Mesodermal cell (in vitro differentiated cells): ENCODE results near the gene TMEM115.

Experiments
- H3K27ac ChIP-seq: 2 replicates; pipeline ENCODE4 v1.7.0; 2013; ENCODE audit warnings: mild to moderate bottlenecking, low read depth, low read length, moderate library complexity; ENCODE audit not compliant: severe bottlenecking
- H3K36me3 ChIP-seq: 2 replicates; pipeline ENCODE4 v1.7.1; 2013; ENCODE audit warnings: mild to moderate bottlenecking, low read length, moderate library complexity; ENCODE audit not compliant: control insufficient read depth, insufficient read depth
- H3K4me1 ChIP-seq: one replicate; pipeline ENCODE4 v1.7.1; 2013; ENCODE audit warnings: mild to moderate bottlenecking, low read length; ENCODE audit not compliant: insufficient read depth, control insufficient read depth, poor library complexity, severe bottlenecking
- H3K4me3 ChIP-seq: 2 replicates; pipeline ENCODE4 v1.7.0; 2013; ENCODE audit warnings: low read length, control low read depth, mild to moderate bottlenecking; ENCODE audit not compliant: insufficient read depth, poor library complexity, severe bottlenecking; ENCODE audit errors: extremely low read depth
- H3K9me3 ChIP-seq: 2 replicates; pipeline ENCODE4 v1.7.1; 2013; ENCODE audit warnings: mild to moderate bottlenecking, low read length, moderate library complexity; ENCODE audit not compliant: control insufficient read depth
- WGBS, 2 experiments: methylation state at CpG; one replicate each; pipeline ENCODE4 v1.1.5; 2013; ENCODE audit warnings: missing lambda C conversion rate in 2 of 2; ENCODE audit not compliant: insufficient coverage in 2 of 2; 5-methylcytosine and 5-hydroxymethylcytosine counted together

TMEM115 gene

DNA sequence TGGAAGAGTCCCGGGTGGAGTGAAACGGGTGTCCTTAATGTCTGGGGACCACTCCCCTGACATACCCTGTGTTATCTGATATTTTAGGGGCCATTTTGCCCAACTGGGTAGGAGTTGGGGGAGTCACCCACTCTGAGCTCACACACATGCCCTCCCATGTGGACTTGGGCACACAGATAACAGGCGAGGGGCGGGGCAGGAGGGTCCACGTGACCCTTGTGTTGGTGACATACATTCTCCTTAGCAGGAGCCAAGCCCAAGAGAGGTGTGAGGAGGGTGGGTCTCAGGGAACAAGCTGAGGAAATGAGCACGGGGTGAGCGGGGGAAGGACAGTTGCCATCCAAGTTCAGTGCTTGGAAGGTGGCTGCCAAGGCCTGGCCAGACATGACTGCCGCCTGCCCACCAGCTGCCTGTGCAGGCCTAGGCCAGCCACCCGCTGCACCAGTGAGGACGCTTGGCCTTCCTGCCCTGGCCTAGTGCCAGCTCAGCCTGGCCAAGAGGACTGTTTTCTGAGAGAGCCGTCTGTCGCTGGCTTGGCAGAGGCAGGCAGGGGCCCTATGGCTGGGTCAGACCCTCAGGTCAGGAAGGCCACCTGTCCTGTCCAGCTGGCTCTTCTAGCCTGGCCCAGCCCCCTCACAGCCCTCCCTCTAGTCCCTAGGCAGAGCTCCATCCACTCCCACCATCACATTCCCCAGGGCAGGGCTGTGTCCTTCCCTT lies 31.3 kb upstream of the TMEM115 start:
- 87 to 95% methylated on average over 7 to 11 of the region's 12 CpGs for WGBS, 2 experiments
- Histone ChIP-seq H3K4me3 (no peak overlapping the region), H3K4me1 (peaks cover 8% of the 10 kb centered on the region), H3K9me3 (no peaks in the 10 kb centered on the region), H3K27ac (no peak overlapping the region), H3K36me3 (no peaks in the 10 kb centered on the region)

DNA sequence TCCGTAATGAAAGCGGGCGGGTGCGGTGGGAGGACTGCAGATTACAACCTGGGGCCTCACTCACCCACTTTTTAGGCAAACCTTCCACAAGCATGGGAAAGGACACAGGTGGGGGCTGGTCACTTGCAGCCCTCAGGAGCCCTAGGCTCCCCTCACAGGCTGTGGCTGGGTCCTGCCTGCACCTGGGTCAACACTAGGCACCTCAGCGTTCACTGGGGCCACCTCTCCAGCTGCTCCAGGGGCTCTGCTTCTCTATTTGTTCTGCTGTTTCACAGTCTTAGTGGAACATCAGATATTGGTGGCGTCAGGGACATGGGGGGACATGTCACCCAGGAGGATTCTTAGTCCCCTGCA lies 30.1 kb upstream of the TMEM115 start:
- peaks cover 8% of the 10 kb centered on the region for H3K4me1 ChIP-seq
- H3K36me3 ChIP-seq = no peaks in the 10 kb centered on the region
- no peaks in the 10 kb centered on the region for H3K9me3 ChIP-seq
- H3K27ac ChIP-seq = no peak overlapping the region
- no peak overlapping the region for H3K4me3 ChIP-seq
- 86 to 97% methylated on average over 2 to 6 of the region's 6 CpGs for WGBS, 2 experiments

DNA sequence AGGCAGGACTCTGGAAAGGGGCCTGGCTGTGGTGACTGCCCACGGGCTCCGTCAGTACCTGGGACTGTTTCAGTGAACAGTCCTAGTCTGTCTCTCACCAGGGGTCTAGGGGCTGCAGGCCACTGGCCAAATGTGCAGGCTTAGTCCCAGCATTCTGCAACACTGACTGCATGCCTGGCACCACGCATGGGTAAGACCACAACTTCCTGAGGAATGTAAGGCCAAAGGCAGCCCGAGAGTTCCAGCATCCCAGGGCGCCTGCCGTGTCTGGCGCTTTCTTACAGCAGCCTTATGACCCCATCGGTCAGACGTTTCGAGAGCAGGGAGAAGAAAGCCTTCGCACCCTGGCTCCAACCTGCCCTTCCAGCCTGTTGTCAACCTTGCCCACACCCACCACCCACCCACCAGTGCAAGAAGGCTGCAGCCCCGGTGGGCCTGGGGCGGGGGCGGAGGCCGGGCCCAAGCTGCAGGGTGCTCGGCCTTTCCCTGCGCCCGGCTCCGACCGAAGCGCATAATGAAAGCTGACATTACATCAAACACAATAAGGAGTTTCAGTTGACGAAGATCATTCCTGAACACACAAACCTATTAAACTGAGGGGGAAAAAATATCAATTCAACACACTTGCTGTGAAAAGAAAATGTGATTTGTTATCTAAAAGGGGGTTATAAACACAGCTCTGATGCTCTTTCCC lies 29.5 kb upstream of the TMEM115 start:
- Histone ChIP-seq H3K4me3 (no peak overlapping the region), H3K27ac (no peak overlapping the region), H3K9me3 (no peaks in the 10 kb centered on the region), H3K4me1 (peaks cover 8% of the 10 kb centered on the region), H3K36me3 (no peaks in the 10 kb centered on the region)
- 72 to 82% methylated on average over 5 to 14 of the region's 22 CpGs for WGBS, 2 experiments

DNA sequence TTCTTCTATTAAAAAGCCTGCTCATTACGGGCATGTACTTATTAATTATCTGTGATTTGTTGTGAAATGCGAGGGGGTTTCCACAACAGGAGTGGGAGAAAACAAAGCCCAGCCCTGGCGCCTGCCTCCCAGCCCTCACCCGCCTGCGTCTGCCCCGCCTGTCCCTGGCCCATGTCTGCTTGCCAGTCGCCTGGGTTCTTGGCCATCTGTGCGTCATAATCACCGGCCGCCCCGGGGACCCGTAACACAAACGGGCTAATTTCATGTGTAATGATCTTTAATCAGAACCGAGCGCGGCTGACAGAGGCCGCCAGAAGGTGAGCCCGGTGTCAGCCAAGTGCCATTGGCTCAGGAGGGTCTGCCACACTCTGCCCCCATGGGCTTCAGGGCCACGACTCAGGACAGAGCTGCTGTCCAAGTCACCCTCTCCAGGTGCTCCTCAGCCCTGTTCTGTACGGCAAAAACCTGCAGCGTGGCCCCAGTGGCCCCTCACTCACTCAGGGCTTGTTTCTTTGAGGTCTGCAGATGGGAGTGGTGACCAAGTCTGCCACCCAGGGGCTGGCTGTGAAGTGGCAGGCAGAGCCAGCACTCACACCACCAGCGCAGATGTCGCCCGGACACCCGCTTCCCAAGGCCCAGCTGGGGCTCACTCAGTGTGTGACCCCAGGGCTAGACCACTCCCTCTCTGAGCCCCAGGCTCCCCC lies 28.8 kb upstream of the TMEM115 start:
- H3K9me3 ChIP-seq = no peaks in the 10 kb centered on the region
- peaks cover 8% of the 10 kb centered on the region for H3K4me1 ChIP-seq
- no peak overlapping the region for H3K4me3 ChIP-seq
- no peaks in the 10 kb centered on the region for H3K36me3 ChIP-seq
- 81 to 82% methylated on average over 22 to 25 of the region's 25 CpGs for WGBS, 2 experiments
- no peak overlapping the region for H3K27ac ChIP-seq

DNA sequence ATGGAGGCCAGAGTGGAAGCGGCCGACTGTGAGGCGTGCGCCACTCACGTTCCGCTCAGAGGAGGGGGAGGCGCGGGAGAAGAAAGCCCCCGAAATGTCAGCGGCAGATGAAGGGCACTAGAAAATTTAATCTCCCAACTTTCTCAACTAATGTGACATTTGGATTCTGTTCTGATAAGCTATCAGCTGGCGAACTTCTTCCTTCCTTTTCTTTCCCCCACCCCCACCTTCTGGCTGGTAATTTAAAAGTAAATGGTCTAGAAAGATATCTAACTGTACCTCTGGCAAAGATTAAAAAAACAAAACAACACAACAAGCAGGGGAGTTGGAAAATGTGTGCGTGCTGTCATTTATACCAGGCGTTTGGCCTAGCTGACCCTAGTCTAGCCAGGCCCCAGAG lies 26.4 kb upstream of the TMEM115 start:
- no peaks in the 10 kb centered on the region for H3K9me3 ChIP-seq
- peaks cover 8% of the 10 kb centered on the region for H3K4me1 ChIP-seq
- no peaks in the 10 kb centered on the region for H3K36me3 ChIP-seq
- 85 to 87% methylated on average over 9 to 11 of the region's 13 CpGs for WGBS, 2 experiments
- no peak overlapping the region for H3K4me3 ChIP-seq
- H3K27ac ChIP-seq = no peak overlapping the region

DNA sequence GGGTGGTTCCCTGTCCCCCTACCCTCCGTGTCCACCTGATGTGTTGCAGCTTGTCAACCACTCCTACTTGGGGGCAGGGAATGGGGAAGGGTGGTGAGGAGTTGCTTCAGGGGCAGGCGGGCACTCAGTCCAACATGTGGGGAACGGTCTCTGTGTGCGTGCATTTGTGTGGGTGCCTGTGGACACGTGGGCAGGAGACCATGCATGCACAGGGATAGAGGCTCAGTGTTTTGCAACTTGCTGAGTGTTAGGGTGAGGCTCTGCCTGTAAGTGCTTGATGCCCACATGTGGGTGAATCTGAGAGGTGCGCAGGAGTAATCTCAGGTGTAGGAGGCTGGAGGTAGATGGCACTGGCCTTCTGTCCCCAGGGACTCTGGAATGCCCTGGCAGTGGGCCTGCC lies 24.4 kb upstream of the TMEM115 start:
- Histone ChIP-seq H3K27ac (no peak overlapping the region), H3K36me3 (no peaks in the 10 kb centered on the region), H3K4me3 (no peak overlapping the region), H3K4me1 (peaks cover 5% of the 10 kb centered on the region), H3K9me3 (no peaks in the 10 kb centered on the region)
- 74 to 94% methylated on average over 4 to 6 of the region's 6 CpGs for WGBS, 2 experiments

DNA sequence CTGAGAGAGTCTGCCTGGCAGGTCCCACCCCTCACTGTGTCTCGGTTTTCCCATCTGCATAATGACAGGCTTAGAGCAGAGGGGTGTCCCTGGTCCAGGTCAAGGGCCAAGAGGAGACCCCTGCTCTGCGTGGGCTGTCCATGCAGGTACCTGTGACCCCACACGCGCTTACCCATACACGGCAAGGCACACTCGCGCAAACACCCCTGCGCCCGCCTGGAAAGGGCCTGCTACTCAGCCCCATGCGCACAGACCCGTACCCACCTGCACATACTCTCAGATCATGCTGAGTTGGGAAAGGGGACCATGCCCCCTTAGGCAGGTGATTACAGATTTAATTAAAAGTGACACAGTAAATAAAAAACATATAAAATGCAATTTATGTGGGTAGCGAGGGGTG lies 23.4 kb upstream of the TMEM115 start:
- Histone ChIP-seq H3K4me3 (no peak overlapping the region), H3K36me3 (no peaks in the 10 kb centered on the region), H3K27ac (no peak overlapping the region), H3K4me1 (no peaks in the 10 kb centered on the region), H3K9me3 (no peaks in the 10 kb centered on the region)
- 69 to 83% methylated on average over 3 to 10 of the region's 12 CpGs for WGBS, 2 experiments

DNA sequence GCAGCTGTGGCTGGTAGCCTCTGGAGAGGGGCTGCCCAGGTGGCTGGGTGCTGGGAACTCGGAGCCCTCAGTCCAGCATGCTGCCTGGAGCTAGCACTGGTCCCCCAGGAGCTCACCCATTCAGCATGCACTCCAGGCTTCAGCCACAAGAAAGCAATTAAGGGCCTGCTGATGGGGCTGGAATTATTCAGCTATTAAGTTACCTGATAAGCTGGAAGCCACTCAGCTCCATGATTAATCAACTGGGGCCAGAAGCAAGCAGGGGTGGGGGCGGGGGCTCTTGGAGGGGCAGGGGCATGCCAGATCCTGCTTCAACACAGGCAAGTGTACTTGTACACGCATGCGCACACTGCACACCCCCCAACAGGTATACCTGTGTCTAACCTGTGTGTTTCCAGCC lies 22.1 kb upstream of the TMEM115 start:
- Histone ChIP-seq H3K27ac (no peak overlapping the region), H3K4me3 (no peak overlapping the region), H3K36me3 (no peaks in the 10 kb centered on the region), H3K4me1 (no peaks in the 10 kb centered on the region), H3K9me3 (no peaks in the 10 kb centered on the region)
- 97 to 100% methylated on average over 4 of the region's 4 CpGs for WGBS, 2 experiments

DNA sequence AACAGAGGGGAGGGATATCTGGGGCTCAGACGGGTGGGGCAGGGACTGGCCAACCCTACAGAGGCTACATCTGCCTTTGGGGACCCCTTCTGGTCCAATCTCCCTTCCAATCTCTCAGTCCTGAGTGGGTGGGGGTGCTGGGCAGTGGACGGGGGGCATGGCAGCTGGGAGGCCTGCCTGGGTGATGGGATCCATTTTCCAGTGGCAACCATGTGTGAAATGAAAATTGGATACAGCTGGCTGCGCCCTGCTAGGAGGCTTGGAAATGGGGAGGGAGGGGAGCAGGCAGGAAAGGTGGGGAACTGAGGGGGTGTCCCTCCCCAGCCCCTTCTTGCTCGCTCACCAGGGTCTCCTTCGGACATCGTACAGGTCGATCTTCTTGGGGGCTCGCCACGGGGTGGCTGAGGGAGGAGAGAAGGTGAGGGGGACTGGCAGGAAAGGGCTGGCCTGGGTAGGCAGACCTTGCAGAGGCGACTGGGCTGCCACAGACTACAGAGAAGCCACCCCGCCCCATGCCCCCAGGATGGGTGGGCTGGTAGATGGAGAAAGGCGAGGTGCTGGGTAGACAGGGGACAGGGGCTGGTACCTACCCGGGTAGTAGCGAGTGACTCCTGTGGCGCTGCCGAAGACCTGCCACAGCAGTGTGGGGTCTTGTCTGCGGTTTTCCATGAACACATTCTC lies 21.2 kb upstream of the TMEM115 start:
- H3K9me3 ChIP-seq = no peaks in the 10 kb centered on the region
- 89 to 92% methylated on average over 14 to 15 of the region's 17 CpGs for WGBS, 2 experiments
- H3K27ac ChIP-seq = no peak overlapping the region
- H3K4me1 ChIP-seq = no peaks in the 10 kb centered on the region
- no peak overlapping the region for H3K4me3 ChIP-seq
- H3K36me3 ChIP-seq = no peaks in the 10 kb centered on the region

DNA sequence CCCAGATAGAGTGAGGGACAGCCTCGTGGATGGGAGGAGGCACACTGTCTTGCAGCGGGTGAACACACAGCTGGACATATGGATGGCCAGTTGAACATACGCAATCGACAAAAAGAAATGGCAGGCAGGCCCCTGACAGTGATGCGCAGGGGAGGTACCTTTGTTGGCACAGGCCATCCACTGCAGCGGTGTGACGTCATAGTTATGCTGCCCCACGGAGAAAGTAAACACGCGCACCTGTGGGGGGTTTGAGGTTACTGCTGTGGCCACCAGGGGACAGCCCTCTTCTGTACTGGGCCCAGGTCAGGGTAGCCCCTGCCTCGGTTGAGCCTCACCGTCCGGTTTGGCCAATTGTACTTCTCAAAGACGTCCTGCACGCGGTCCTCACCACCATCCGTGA lies 19.4 kb upstream of the TMEM115 start:
- WGBS, 2 experiments = 92 to 93% methylated on average over 12 of the region's 17 CpGs
- no peaks in the 10 kb centered on the region for H3K9me3 ChIP-seq
- H3K36me3 ChIP-seq = no peaks in the 10 kb centered on the region
- no peaks in the 10 kb centered on the region for H3K4me1 ChIP-seq
- no peak overlapping the region for H3K27ac ChIP-seq
- H3K4me3 ChIP-seq = no peak overlapping the region
